ENCODE measurements around the gene MMP17. TPM values are rescaled to one million over a fixed set of nuclear protein-coding genes. Genes with fewer than 3 reads are reported as not detected.

Gene MMP17
- total RNA-seq, 1 experiment from 2014 or later = 30.2 TPM

GRCh38 chr12:131894981-131895639, 66.9 kb downstream of the MMP17 start:
- Histone ChIP-seq H2AFZ (ENCODE audit: low read length) (no peak overlapping the region), H3K4me2 (ENCODE audit: low read length) (peak overlapping the region; percentile 99), H3K79me2 (ENCODE audit: low read length) (peaks cover 34% of the 10 kb centered on the region), H4K20me1 (ENCODE audit: low read length) (no peaks in the 10 kb centered on the region), H3K9me2 (replicated peaks; ENCODE audit: low read length) (no peaks in the 10 kb centered on the region), H3K9me3 (ENCODE audit: low read length) (no peaks in the 10 kb centered on the region), H3K9ac (ENCODE audit: low read length) (peak overlapping the region; percentile 79), H3K27me3 (ENCODE audit: low read length) (no peaks in the 10 kb centered on the region), H3K4me1 (ENCODE audit: insufficient read depth, low read length) (peaks cover 19% of the 10 kb centered on the region), H3K36me3 (ENCODE audit: low read depth, low read length) (no peaks in the 10 kb centered on the region), H3K27ac (ENCODE audit: low read length) (peak overlapping the region; percentile 88; the same call in 1 of the 2 replicates), H3F3A (ENCODE audit: low read length, unreplicated experiment) (no peaks in the 10 kb centered on the region), H3K4me3 (ENCODE audit: low read length) (peak overlapping the region; percentile 74)
- CTCF ChIA-PET = no interaction called here
- POLR2A ChIA-PET (ENCODE audit: unreplicated experiment) = no interaction called here
- BruUV-seq (replicated peaks) = no TSS peak
- intact Hi-C loops (cut with micrococcal nuclease) = loop anchor here (1.0 kb wide), 2 partner anchors 10 to 35 kb away; no protein-coding TSS in a partner anchor
- DNase-seq (no peak), ATAC-seq (no peak; the same call in 1 of the 2 replicates)
- TF ChIP-seq EZH2 (IDR thresholded peaks at IDR 0.05; ENCODE audit: low read length, unreplicated experiment) (no peak), EZH2phosphoT487 (IDR thresholded peaks at IDR 0.05; ENCODE audit: borderline replicate concordance, low read length) (no peak), CTCF (conservative IDR thresholded peaks at IDR 0.05; ENCODE audit: low read depth, low read length) (no peak)

GRCh38 chr12:131895640-131896079, 67.5 kb downstream of the MMP17 start:
- peaks cover 39% of the 10 kb centered on the region for H3K79me2 ChIP-seq (ENCODE audit: low read length)
- no peak overlapping the region for H2AFZ ChIP-seq (ENCODE audit: low read length)
- no peaks in the 10 kb centered on the region for H3F3A ChIP-seq (ENCODE audit: low read length, unreplicated experiment)
- H3K9ac ChIP-seq (ENCODE audit: low read length) = peak overlapping the region; percentile 79
- BruUV-seq (replicated peaks) = TSS peak; percentile 78
- intact Hi-C loops (cut with micrococcal nuclease) = loop anchor here (1.0 to 2.0 kb wide), 3 partner anchors 33 to 59 kb away; partner anchors contain the start of genes EP400 and PUS1
- peak overlapping the region; percentile 99 for H3K4me2 ChIP-seq (ENCODE audit: low read length)
- POLR2A ChIA-PET (ENCODE audit: unreplicated experiment) = no interaction called here
- peak overlapping the region; percentile 88 for H3K27ac ChIP-seq (ENCODE audit: low read length)
- peaks cover 19% of the 10 kb centered on the region for H3K4me1 ChIP-seq (ENCODE audit: insufficient read depth, low read length)
- CTCF ChIA-PET = no interaction called here
- TF ChIP-seq EZH2phosphoT487 (IDR thresholded peaks at IDR 0.05; ENCODE audit: borderline replicate concordance, low read length) (no peak), CTCF (conservative IDR thresholded peaks at IDR 0.05; ENCODE audit: low read depth, low read length) (no peak), EZH2 (IDR thresholded peaks at IDR 0.05; ENCODE audit: low read length, unreplicated experiment) (no peak)
- ATAC-seq (no peak), DNase-seq (peak; percentile 18)
- H4K20me1 ChIP-seq (ENCODE audit: low read length) = no peaks in the 10 kb centered on the region
- H3K36me3 ChIP-seq (ENCODE audit: low read depth, low read length) = no peaks in the 10 kb centered on the region
- no peaks in the 10 kb centered on the region for H3K27me3 ChIP-seq (ENCODE audit: low read length)
- no peaks in the 10 kb centered on the region for H3K9me3 ChIP-seq (ENCODE audit: low read length)
- no peaks in the 10 kb centered on the region for H3K9me2 ChIP-seq (replicated peaks; ENCODE audit: low read length)
- H3K4me3 ChIP-seq (ENCODE audit: low read length) = peak overlapping the region; percentile 74
